ENCODE results near the gene CLIC5. TPM values are rescaled to one million over a fixed set of nuclear protein-coding genes. Genes with fewer than 3 reads are reported as not detected.

Gene CLIC5
- total RNA-seq, 3 donors from 2014 or later = 3.4 to 5.4 (median 4.9) TPM

DNA sequence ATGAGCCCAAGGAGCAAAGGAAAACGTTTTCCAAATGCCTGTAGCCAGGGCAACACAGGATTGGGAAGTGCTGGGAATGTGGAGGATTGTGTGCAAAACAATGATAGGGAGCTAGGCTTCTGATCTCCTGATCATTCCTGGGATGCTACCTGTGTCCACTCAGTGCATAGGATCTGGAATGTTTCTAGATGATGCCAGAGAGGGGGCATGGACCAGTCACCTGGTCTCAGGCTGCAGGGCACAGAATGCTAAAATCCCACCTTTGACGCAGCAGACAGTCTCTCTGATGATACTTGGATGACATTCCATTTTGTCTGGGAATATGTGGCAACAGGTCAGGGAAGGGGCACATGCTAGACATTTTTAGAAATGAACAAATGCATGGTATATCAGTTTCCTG lies 128.9 kb downstream of the CLIC5 start:
- intact Hi-C loops (cut with DNase I; ENCODE audit: low total_unique reads) = loop anchor here (1.0 kb wide), 1 partner anchor 8 kb away; no protein-coding TSS in a partner anchor
- no peaks in the 10 kb centered on the region for H3K36me3 ChIP-seq
- no peak overlapping the region for H3K4me3 ChIP-seq
- DNase-seq (ENCODE audit: low spot score in 2 of 2) = no peak
- H3K27me3 ChIP-seq = no peaks in the 10 kb centered on the region
- H3K9me3 ChIP-seq = no peaks in the 10 kb centered on the region
- no peak overlapping the region for H3K27ac ChIP-seq
- no peaks in the 10 kb centered on the region for H3K4me1 ChIP-seq
- TF ChIP-seq POLR2AphosphoS5 (IDR thresholded peaks at IDR 0.05) (no peak), CTCF (IDR thresholded peaks at IDR 0.05) (no peak), POLR2A (IDR thresholded peaks at IDR 0.05) (no peak)

DNA sequence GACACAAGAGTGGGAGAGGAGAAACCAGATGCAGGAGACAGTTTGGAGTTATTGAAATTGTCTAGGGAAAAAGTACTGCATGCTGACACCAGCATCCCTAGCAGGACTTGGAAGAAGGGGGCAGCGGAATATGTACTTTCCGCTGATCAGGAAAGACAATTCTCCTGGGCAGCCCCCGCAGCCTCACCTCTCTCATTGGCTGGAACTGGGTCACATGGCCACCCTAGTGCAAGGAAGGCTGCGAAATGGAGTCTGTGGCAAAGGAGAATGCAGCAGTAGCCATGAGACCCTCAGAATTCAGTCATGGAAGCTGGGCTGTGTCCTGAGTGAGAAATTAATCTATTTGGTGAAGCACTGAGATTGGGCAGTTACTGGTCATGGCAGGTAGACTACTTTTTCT lies 131.3 kb downstream of the CLIC5 start:
- H3K27ac ChIP-seq = no peak overlapping the region
- no peaks in the 10 kb centered on the region for H3K4me1 ChIP-seq
- TF ChIP-seq POLR2AphosphoS5 (IDR thresholded peaks at IDR 0.05) (no peak), POLR2A (IDR thresholded peaks at IDR 0.05) (no peak), CTCF (IDR thresholded peaks at IDR 0.05) (no peak)
- no peaks in the 10 kb centered on the region for H3K9me3 ChIP-seq
- intact Hi-C loops (cut with DNase I; ENCODE audit: low total_unique reads) = no loop called here
- no peak for DNase-seq (ENCODE audit: low spot score in 2 of 2)
- H3K4me3 ChIP-seq = no peak overlapping the region
- no peaks in the 10 kb centered on the region for H3K27me3 ChIP-seq
- no peaks in the 10 kb centered on the region for H3K36me3 ChIP-seq

DNA sequence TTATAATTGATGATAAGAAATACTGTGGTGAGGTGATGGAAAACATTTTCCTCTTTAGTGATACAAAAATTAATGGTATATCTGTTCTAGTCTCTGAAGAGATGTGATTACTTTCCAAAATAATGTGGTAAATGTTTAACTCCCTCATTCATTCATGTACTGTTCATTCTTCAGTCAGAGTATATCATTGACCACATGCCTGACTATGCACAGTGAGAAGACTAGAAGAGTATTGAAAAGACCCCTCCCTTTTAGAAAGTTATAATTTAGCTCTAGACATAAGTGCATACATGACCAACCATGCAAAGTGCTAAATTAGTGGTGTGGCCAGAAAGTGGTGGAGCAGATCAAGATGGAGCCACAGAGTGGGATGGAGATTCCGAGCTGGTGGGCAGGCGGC lies 133.0 kb downstream of the CLIC5 start:
- intact Hi-C loops (cut with DNase I; ENCODE audit: low total_unique reads) = no loop called here

GRCh38 chr6:45881705-45882467 lies 133.8 kb downstream of the CLIC5 start:
- no peak for DNase-seq (ENCODE audit: low spot score in 2 of 2)
- intact Hi-C loops (cut with DNase I; ENCODE audit: low total_unique reads) = no loop called here
- peak overlapping the region; percentile 27 to 34 for H3K27ac ChIP-seq
- no peaks in the 10 kb centered on the region for H3K27me3 ChIP-seq
- no peak overlapping the region for H3K4me3 ChIP-seq
- H3K4me1 ChIP-seq = no peaks in the 10 kb centered on the region
- H3K9me3 ChIP-seq = no peaks in the 10 kb centered on the region
- TF ChIP-seq POLR2AphosphoS5 (IDR thresholded peaks at IDR 0.05) = no peak
- TF ChIP-seq CTCF (IDR thresholded peaks at IDR 0.05) = no peak
- TF ChIP-seq POLR2A (IDR thresholded peaks at IDR 0.05) = no peak
- H3K36me3 ChIP-seq = no peaks in the 10 kb centered on the region

More for the DNA sequence above, 133.0 kb downstream of the CLIC5 start:
- H3K4me3 ChIP-seq = no peak overlapping the region
- no peaks in the 10 kb centered on the region for H3K9me3 ChIP-seq
- no peak overlapping the region for H3K27ac ChIP-seq
- TF ChIP-seq POLR2AphosphoS5 (IDR thresholded peaks at IDR 0.05) (no peak), POLR2A (IDR thresholded peaks at IDR 0.05) (no peak), CTCF (IDR thresholded peaks at IDR 0.05) (no peak)
- H3K27me3 ChIP-seq = no peaks in the 10 kb centered on the region
- DNase-seq (ENCODE audit: low spot score in 2 of 2) = no peak
- H3K36me3 ChIP-seq = no peaks in the 10 kb centered on the region
- H3K4me1 ChIP-seq = no peaks in the 10 kb centered on the region

- no peaks in the 10 kb centered on the region for H3K36me3 ChIP-seq
- H3K9me3 ChIP-seq = no peaks in the 10 kb centered on the region
- no peak for DNase-seq (ENCODE audit: low spot score in 2 of 2)
- no peaks in the 10 kb centered on the region for H3K27me3 ChIP-seq
- no peak overlapping the region for H3K4me3 ChIP-seq
- TF ChIP-seq POLR2A (IDR thresholded peaks at IDR 0.05) (no peak), CTCF (IDR thresholded peaks at IDR 0.05) (no peak), POLR2AphosphoS5 (IDR thresholded peaks at IDR 0.05) (no peak)
- intact Hi-C loops (cut with DNase I; ENCODE audit: low total_unique reads) = no loop called here
- H3K27ac ChIP-seq = no peak overlapping the region
- no peaks in the 10 kb centered on the region for H3K4me1 ChIP-seq
Observed at GRCh38 chr6:45880676-45881075, 135.0 kb downstream of the CLIC5 start.
